ENCODE measurements around the gene SLC26A8. TPM values are rescaled to one million over a fixed set of nuclear protein-coding genes. Genes with fewer than 3 reads are reported as not detected.
"Not testable (repeated sequence)": the region's sequence is repeated elsewhere in the genome, so short reads cannot be mapped to it uniquely, and the experiment has no call there.

Gene SLC26A8
- total RNA-seq, 1 experiment from 2014 or later, result not detected

GRCh38 chr6:35919085-35919826, 105.2 kb downstream of the SLC26A8 start:
- H3F3A ChIP-seq (ENCODE audit: insufficient read depth, low read depth), result peaks cover 28% of the 10 kb centered on the region
- CTCF ChIA-PET, result no interaction called here
- TF ChIP-seq EZH2 (IDR thresholded peaks at IDR 0.05; ENCODE audit: low read depth), result no peak
- no peak for TF ChIP-seq CTCF (conservative IDR thresholded peaks at IDR 0.05)
- peak overlapping the region; percentile 74 for H3K27ac ChIP-seq
- no peaks in the 10 kb centered on the region for H3K27me3 ChIP-seq (ENCODE audit: insufficient read depth, low read depth)
- H3K4me2 ChIP-seq, result peak overlapping the region; percentile 92
- H3K36me3 ChIP-seq (ENCODE audit: low read depth), result peaks cover 26% of the 10 kb centered on the region
- no peaks in the 10 kb centered on the region for H3K9me3 ChIP-seq (ENCODE audit: insufficient read depth, low read depth)
- peaks cover 74% of the 10 kb centered on the region for H3K79me2 ChIP-seq (ENCODE audit: low read depth)
- no peaks in the 10 kb centered on the region for H3K9me2 ChIP-seq (ENCODE audit: insufficient read depth)
- peak overlapping the region; percentile 82; the same call in 1 of the 2 replicates for H2AFZ ChIP-seq
- BruUV-seq (replicated peaks), result no TSS peak
- POLR2A ChIA-PET (ENCODE audit: unreplicated experiment), result no interaction called here
- intact Hi-C loops (cut with micrococcal nuclease; ENCODE audit: unreplicated experiment), result no loop called here
- H3K4me3 ChIP-seq, result peak overlapping the region; percentile 97
- DNase-seq, result peak in 1 of 2 experiments; percentile 91
- no peaks in the 10 kb centered on the region for H4K20me1 ChIP-seq (ENCODE audit: insufficient read depth)
- peaks cover 28% of the 10 kb centered on the region for H3K4me1 ChIP-seq (replicated peaks; ENCODE audit: insufficient read depth)

GRCh38 chr6:35916893-35917292, 107.5 kb downstream of the SLC26A8 start:
- POLR2A ChIA-PET (ENCODE audit: unreplicated experiment); DNase-seq; H3K4me3 ChIP-seq; CTCF ChIA-PET; H4K20me1 ChIP-seq (ENCODE audit: insufficient read depth); H3K9me3 ChIP-seq (ENCODE audit: insufficient read depth, low read depth); H3K27me3 ChIP-seq (ENCODE audit: insufficient read depth, low read depth); BruUV-seq (replicated peaks); intact Hi-C loops (cut with micrococcal nuclease; ENCODE audit: unreplicated experiment); H2AFZ ChIP-seq; H3K9me2 ChIP-seq (ENCODE audit: insufficient read depth): not testable (repeated sequence)
- Histone ChIP-seq H3K27ac (0 out of 2 replicates have a peak overlapping the region, but pooled peaks have one; percentile 74), H3K79me2 (ENCODE audit: low read depth) (peaks cover 88% of the 10 kb centered on the region), H3F3A (ENCODE audit: insufficient read depth, low read depth) (peaks cover 31% of the 10 kb centered on the region), H3K4me2 (peak overlapping the region; percentile 92), H3K4me1 (replicated peaks; ENCODE audit: insufficient read depth) (peaks cover 24% of the 10 kb centered on the region), H3K36me3 (ENCODE audit: low read depth) (peaks cover 44% of the 10 kb centered on the region)

GRCh38 chr6:35916056-35916455, 108.4 kb downstream of the SLC26A8 start:
- intact Hi-C loops (cut with micrococcal nuclease; ENCODE audit: unreplicated experiment), result no loop called here
- Histone ChIP-seq H4K20me1 (ENCODE audit: insufficient read depth) (no peaks in the 10 kb centered on the region), H3K4me1 (replicated peaks; ENCODE audit: insufficient read depth) (peaks cover 20% of the 10 kb centered on the region), H3K4me3 (no peak overlapping the region), H3F3A (ENCODE audit: insufficient read depth, low read depth) (peaks cover 27% of the 10 kb centered on the region), H2AFZ (no peak overlapping the region), H3K9me2 (ENCODE audit: insufficient read depth) (no peaks in the 10 kb centered on the region), H3K9me3 (ENCODE audit: insufficient read depth, low read depth) (peaks cover 5% of the 10 kb centered on the region; the same call in 1 of the 2 replicates), H3K4me2 (no peak overlapping the region), H3K36me3 (ENCODE audit: low read depth) (peaks cover 50% of the 10 kb centered on the region), H3K27me3 (ENCODE audit: insufficient read depth, low read depth) (no peaks in the 10 kb centered on the region), H3K79me2 (ENCODE audit: low read depth) (peaks cover 88% of the 10 kb centered on the region), H3K27ac (no peak overlapping the region)
- no peak for DNase-seq
- TF ChIP-seq CTCF (conservative IDR thresholded peaks at IDR 0.05), result no peak
- TF ChIP-seq EZH2 (IDR thresholded peaks at IDR 0.05; ENCODE audit: low read depth), result no peak
- POLR2A ChIA-PET (ENCODE audit: unreplicated experiment), result interaction anchor here (0.7 kb wide), 1 partner anchor 180 kb away, joined by 4 read pairs; no protein-coding TSS in a partner anchor
- CTCF ChIA-PET, result no interaction called here
- BruUV-seq (replicated peaks), result no TSS peak
